NT2/D1 (cell line): ENCODE measurements around the gene STK11.

ENCODE experiments used
- SUZ12 ChIP-seq: IDR thresholded peaks from 2 replicates; pipeline ENCODE4 v1.6.1; 2011; ENCODE audit not compliant: insufficient read length, insufficient read depth; ENCODE audit errors: extremely low read depth
- YY1 ChIP-seq: IDR thresholded peaks from 2 replicates; pipeline ENCODE4 v1.6.1; 2011; ENCODE audit not compliant: insufficient read length, insufficient read depth
- ZNF274 ChIP-seq: IDR thresholded peaks from 2 replicates; pipeline ENCODE4 v1.6.1; 2011; ENCODE audit warnings: mild to moderate bottlenecking, low read depth, low read length

GRCh38 chr19:1189419-1189818, 16.2 kb upstream of the STK11 start:
- TF ChIP-seq SUZ12, result no peak
- no peak for TF ChIP-seq ZNF274
- TF ChIP-seq YY1, result no peak
